H9 (cell line): ENCODE results near the gene DDX53. TPM values are rescaled to one million over a fixed set of nuclear protein-coding genes. Genes with fewer than 3 reads are reported as not detected.

ENCODE experiments used
- DNase-seq: peaks from one replicate; pipeline ENCODE4 v3.0.0-alpha.2; 2017
- H2AFZ ChIP-seq: one replicate; pipeline ENCODE4 v1.6.1; 2013; ENCODE audit warnings: mild to moderate bottlenecking, low read length, control low read depth, moderate library complexity
- H2AK5ac ChIP-seq: 2 replicates; pipeline ENCODE4 v1.6.1; 2013; ENCODE audit warnings: low read length, control low read depth, mixed read lengths; ENCODE audit not compliant: insufficient read length
- H2BK120ac ChIP-seq: one replicate; pipeline ENCODE4 v1.6.1; 2013; ENCODE audit warnings: low read depth, mild to moderate bottlenecking, low read length, control low read depth, inconsistent platforms; ENCODE audit not compliant: poor library complexity, severe bottlenecking
- H2BK12ac ChIP-seq: 2 replicates; pipeline ENCODE4 v1.6.1; 2013; ENCODE audit warnings: low read length, control low read depth, mixed read lengths, low read depth; ENCODE audit not compliant: insufficient read length
- H2BK15ac ChIP-seq: 2 replicates; pipeline ENCODE4 v1.6.1; 2013; ENCODE audit warnings: low read depth, low read length, control low read depth
- H2BK20ac ChIP-seq: one replicate; pipeline ENCODE4 v1.6.1; 2013; ENCODE audit warnings: low read depth, mild to moderate bottlenecking, low read length, control low read depth, inconsistent platforms; ENCODE audit not compliant: poor library complexity, severe bottlenecking
- H2BK5ac ChIP-seq: 2 replicates; pipeline ENCODE4 v1.6.1; 2013; ENCODE audit warnings: low read length, control low read depth, mixed read lengths; ENCODE audit not compliant: insufficient read length
- H3K14ac ChIP-seq: 2 replicates; pipeline ENCODE4 v1.6.1; 2013; ENCODE audit warnings: low read length, control low read depth; ENCODE audit not compliant: insufficient read depth
- H3K18ac ChIP-seq: 2 replicates; pipeline ENCODE4 v1.6.1; 2013; ENCODE audit warnings: low read depth, mild to moderate bottlenecking, mixed read lengths, low read length, control low read depth; ENCODE audit not compliant: insufficient read length
- H3K23ac ChIP-seq: 2 replicates; pipeline ENCODE4 v1.6.1; 2013; ENCODE audit warnings: low read length, control low read depth, mixed read lengths, low read depth; ENCODE audit not compliant: insufficient read length
- H3K23me2 ChIP-seq: 2 replicates; pipeline ENCODE4 v1.6.1; 2013; ENCODE audit warnings: low read depth, mild to moderate bottlenecking, mixed read lengths, low read length, control low read depth; ENCODE audit not compliant: insufficient read length, poor library complexity, severe bottlenecking
- H3K27ac ChIP-seq: 2 replicates; pipeline ENCODE4 v1.5.1; 2013; ENCODE audit warnings: low read length, control low read depth, mixed read lengths, low read depth; ENCODE audit not compliant: insufficient read length
- H3K27me3 ChIP-seq: 2 replicates; pipeline ENCODE4 v1.6.1; 2013; ENCODE audit warnings: low read length, control low read depth, inconsistent platforms; ENCODE audit not compliant: insufficient read depth
- H3K4ac ChIP-seq: 2 replicates; pipeline ENCODE4 v1.6.1; 2013; ENCODE audit warnings: low read depth, mild to moderate bottlenecking, control low read depth, inconsistent platforms, low read length, moderate library complexity
- H3K4me1 ChIP-seq: 2 replicates; pipeline ENCODE4 v1.6.1; 2013; ENCODE audit warnings: low read length, control low read depth, inconsistent platforms; ENCODE audit not compliant: insufficient read depth
- H3K4me2 ChIP-seq: 2 replicates; pipeline ENCODE4 v1.6.1; 2013; ENCODE audit warnings: low read length, control low read depth, mixed read lengths; ENCODE audit not compliant: insufficient read length, insufficient read depth
- H3K56ac ChIP-seq: 2 replicates; pipeline ENCODE4 v1.6.1; 2013; ENCODE audit warnings: low read depth, mild to moderate bottlenecking, mixed read lengths, low read length, control low read depth; ENCODE audit not compliant: insufficient read length
- H3K79me1 ChIP-seq: 2 replicates; pipeline ENCODE4 v1.6.1; 2013; ENCODE audit warnings: low read depth, mild to moderate bottlenecking, moderate library complexity, low read length, control low read depth, inconsistent platforms; ENCODE audit not compliant: insufficient read depth, poor library complexity, severe bottlenecking
- H3K79me2 ChIP-seq: 2 replicates; pipeline ENCODE4 v1.6.1; 2013; ENCODE audit warnings: low read length, control low read depth, inconsistent platforms; ENCODE audit not compliant: insufficient read depth
- H3K9ac ChIP-seq: 2 replicates; pipeline ENCODE4 v1.6.1; 2013; ENCODE audit warnings: low read length, control low read depth, mixed read lengths; ENCODE audit not compliant: insufficient read length; ENCODE audit errors: extremely low read depth
- H3K9me3 ChIP-seq: one replicate; pipeline ENCODE4 v1.6.1; 2013; ENCODE audit warnings: low read depth, low read length, inconsistent platforms; ENCODE audit not compliant: control insufficient read depth
- H3T11ph ChIP-seq: one replicate; pipeline ENCODE4 v1.6.1; 2013; ENCODE audit warnings: mild to moderate bottlenecking, low read length, control low read depth, inconsistent platforms
- H4K20me1 ChIP-seq: one replicate; pipeline ENCODE4 v1.6.1; 2013; ENCODE audit not compliant: control insufficient read depth, insufficient read length, insufficient read depth
- H4K5ac ChIP-seq: 2 replicates; pipeline ENCODE4 v1.6.1; 2013; ENCODE audit warnings: low read depth, mild to moderate bottlenecking, mixed read lengths, low read length, control low read depth; ENCODE audit not compliant: insufficient read length
- H4K8ac ChIP-seq: replicated peaks from 2 replicates; pipeline ENCODE4 v1.6.1; 2013; ENCODE audit warnings: low read length, control low read depth, mixed read lengths, low read depth; ENCODE audit not compliant: insufficient read length
- H4K91ac ChIP-seq: 2 replicates; pipeline ENCODE4 v1.6.1; 2013; ENCODE audit warnings: low read depth, mild to moderate bottlenecking, moderate library complexity, mixed read lengths, low read length, control low read depth; ENCODE audit not compliant: insufficient read length
- H3K27ac Mint-ChIP-seq, 3 experiments: 2 replicates in 2 of 3; 3 replicates in 1 of 3; pipeline ENCODE4 v1.8.0; 2020 to 2021; ENCODE audit warnings: mixed read lengths in 3 of 3, mild to moderate bottlenecking in 1 of 3, moderate library complexity in 1 of 3
- H3K27me3 Mint-ChIP-seq: 2 replicates; pipeline ENCODE4 v1.8.0; 2021; ENCODE audit warnings: low read depth, mild to moderate bottlenecking, moderate library complexity, mixed read lengths
- H3K36me3 Mint-ChIP-seq, 3 experiments: 2 replicates in 2 of 3; 3 replicates in 1 of 3; pipeline ENCODE4 v1.8.0; 2020 to 2021; ENCODE audit warnings: low read depth in 3 of 3, mixed read lengths in 3 of 3; ENCODE audit not compliant: insufficient read depth in 1 of 3
- H3K4me1 Mint-ChIP-seq, 2 experiments: 2 replicates each; pipeline ENCODE4 v1.8.0; 2020; ENCODE audit warnings: mixed read lengths in 2 of 2
- H3K4me3 Mint-ChIP-seq, 2 experiments: 2 replicates in 1 of 2; 3 replicates in 1 of 2; pipeline ENCODE4 v1.8.0; 2020 to 2021; ENCODE audit warnings: mild to moderate bottlenecking in 2 of 2, mixed read lengths in 2 of 2, moderate library complexity in 1 of 2
- H3K9me3 Mint-ChIP-seq, 2 experiments: 2 replicates in 1 of 2; 3 replicates in 1 of 2; pipeline ENCODE4 v1.8.0; 2020; ENCODE audit warnings: mild to moderate bottlenecking in 2 of 2, mixed read lengths in 2 of 2, moderate library complexity in 1 of 2
- WGBS: extraction: QIAGEN DNeasy Blood & Tissue Kit; methylation state at CpG from one replicate; pipeline ENCODE4 v1.1.7; 2013; ENCODE audit warnings: missing lambda C conversion rate, low lambda C conversion rate, mixed read lengths; ENCODE audit not compliant: insufficient read length; ENCODE audit errors: extremely low coverage; 5-methylcytosine and 5-hydroxymethylcytosine counted together
- total RNA-seq: library from RNA; stranded (reverse); gene quantifications from 2 replicates; pipeline ENCODE4 v1.2.1, GENCODE V29; 2021
- TF ChIP-seq, protein P1 (sequence below): fragments of 200-600 bp; sonication (generic); conservative IDR thresholded peaks from 3 replicates; pipeline ENCODE4 v1.8.0; 2021; ENCODE audit warnings: antibody characterized with exemption, mild to moderate bottlenecking

The DDX53 gene
- total RNA-seq, 1 experiment from 2014 or later = not detected

GRCh38 chrX:22950269-22951266 lies 49.2 kb upstream of the DDX53 start:
- Histone ChIP-seq H2AK5ac (no peak overlapping the region), H2AFZ (no peak overlapping the region), H4K20me1 (no peaks in the 10 kb centered on the region), H2BK120ac (no peak overlapping the region), H3K4me1 (no peaks in the 10 kb centered on the region), H3K79me1 (no peaks in the 10 kb centered on the region), H3K27me3 (no peaks in the 10 kb centered on the region), H3K18ac (no peak overlapping the region), H2BK15ac (no peak overlapping the region), H2BK12ac (no peak overlapping the region), H2BK20ac (no peak overlapping the region), H3K23me2 (no peaks in the 10 kb centered on the region), H3K4me2 (no peak overlapping the region), H3K9me3 (no peaks in the 10 kb centered on the region), H3K27ac (no peak overlapping the region), H3K4ac (no peak overlapping the region), H3K9ac (no peak overlapping the region), H4K91ac (no peak overlapping the region), H4K5ac (no peak overlapping the region), H3K79me2 (no peaks in the 10 kb centered on the region), H3T11ph (no peak overlapping the region), H3K23ac (no peak overlapping the region), H2BK5ac (no peak overlapping the region), H4K8ac (no peak overlapping the region), H3K56ac (no peak overlapping the region), H3K14ac (no peak overlapping the region)
- H3K4me1 Mint-ChIP-seq = peaks cover 0 to 5% of the 10 kb centered on the region in 2 experiments; a peak in 1 of 4 replicates
- no peaks in the 10 kb centered on the region; a peak in 1 of 7 replicates for H3K36me3 Mint-ChIP-seq
- H3K4me3 Mint-ChIP-seq = no peak overlapping the region
- TF ChIP-seq, protein P1, sequence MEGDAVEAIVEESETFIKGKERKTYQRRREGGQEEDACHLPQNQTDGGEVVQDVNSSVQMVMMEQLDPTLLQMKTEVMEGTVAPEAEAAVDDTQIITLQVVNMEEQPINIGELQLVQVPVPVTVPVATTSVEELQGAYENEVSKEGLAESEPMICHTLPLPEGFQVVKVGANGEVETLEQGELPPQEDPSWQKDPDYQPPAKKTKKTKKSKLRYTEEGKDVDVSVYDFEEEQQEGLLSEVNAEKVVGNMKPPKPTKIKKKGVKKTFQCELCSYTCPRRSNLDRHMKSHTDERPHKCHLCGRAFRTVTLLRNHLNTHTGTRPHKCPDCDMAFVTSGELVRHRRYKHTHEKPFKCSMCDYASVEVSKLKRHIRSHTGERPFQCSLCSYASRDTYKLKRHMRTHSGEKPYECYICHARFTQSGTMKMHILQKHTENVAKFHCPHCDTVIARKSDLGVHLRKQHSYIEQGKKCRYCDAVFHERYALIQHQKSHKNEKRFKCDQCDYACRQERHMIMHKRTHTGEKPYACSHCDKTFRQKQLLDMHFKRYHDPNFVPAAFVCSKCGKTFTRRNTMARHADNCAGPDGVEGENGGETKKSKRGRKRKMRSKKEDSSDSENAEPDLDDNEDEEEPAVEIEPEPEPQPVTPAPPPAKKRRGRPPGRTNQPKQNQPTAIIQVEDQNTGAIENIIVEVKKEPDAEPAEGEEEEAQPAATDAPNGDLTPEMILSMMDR = no peak
- H3K27me3 Mint-ChIP-seq = no peaks in the 10 kb centered on the region
- no peak for DNase-seq
- peaks cover 0 to 28% of the 10 kb centered on the region in 2 experiments for H3K9me3 Mint-ChIP-seq
- WGBS = 100% methylated on average over 2 of the region's 5 CpGs
- no peak overlapping the region for H3K27ac Mint-ChIP-seq
